Activated T-cell treated with anti-CD3 and anti-CD28 coated beads for 24 hours (primary cell): ENCODE results near the gene HHLA2.
A peak's percentile ranks its signal among the peaks of the same experiment; 100 is the strongest.
"Not testable (repeated sequence)": the region's sequence is repeated elsewhere in the genome, so short reads cannot be mapped to it uniquely, and the experiment has no call there.

Experiments
- DNase-seq: peaks from one replicate; pipeline ENCODE4 v3.0.0-alpha.2; 2020; ENCODE audit warnings: low read depth

HHLA2 gene

DNA sequence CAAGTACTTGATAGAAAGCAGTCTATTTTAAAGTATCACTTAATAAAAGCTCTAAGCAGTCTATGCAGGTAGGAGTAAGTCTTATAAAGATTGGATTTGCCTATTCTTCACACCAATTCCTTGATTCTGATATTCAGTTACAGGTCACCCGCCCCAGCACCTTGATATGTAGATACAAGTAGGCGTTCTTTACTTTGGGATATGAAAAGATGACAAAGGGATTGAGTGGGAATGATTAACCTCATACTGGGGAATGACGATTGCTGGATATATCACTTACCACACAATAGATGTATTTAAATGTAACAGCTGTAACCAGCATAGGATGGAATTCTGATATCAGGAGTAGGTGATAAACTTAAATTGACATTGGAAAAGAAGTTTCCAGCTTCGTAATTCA, 47.1 kb downstream of the HHLA2 start:
- DNase-seq = no peak

DNA sequence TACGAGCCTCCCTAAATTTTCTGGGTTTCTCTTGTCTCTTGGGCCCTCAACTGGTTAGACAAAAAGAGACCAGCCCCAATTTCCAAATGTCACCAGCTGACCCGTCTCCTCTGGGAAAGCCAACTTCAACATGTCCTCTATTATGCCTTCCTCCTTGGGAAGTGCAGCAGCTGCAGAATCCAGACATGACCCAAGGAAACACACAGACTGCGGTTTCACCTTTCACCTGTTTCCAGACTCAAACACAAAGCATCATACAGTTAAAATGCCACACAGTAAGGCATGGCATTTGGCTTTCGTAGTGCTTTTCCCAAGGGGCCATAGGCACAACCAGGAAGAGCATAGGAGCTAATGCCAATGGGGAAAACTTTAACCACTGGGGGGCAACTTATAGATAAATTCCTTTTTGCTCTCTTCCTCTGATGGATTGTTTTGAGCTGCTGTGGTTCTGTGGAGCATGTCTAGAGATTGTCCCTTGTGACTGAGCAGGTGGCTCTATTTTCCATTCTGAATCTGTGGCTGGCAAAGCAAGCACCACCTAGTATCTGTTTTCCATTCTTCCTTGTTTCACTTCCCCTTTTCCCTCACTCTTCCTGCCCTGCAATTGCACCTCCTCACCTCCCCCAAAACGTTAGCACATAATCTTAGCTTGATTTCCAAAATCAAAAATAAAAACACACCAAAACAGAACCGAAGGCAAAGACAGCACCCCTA, 49.3 kb downstream of the HHLA2 start:
- no peak for DNase-seq

DNA sequence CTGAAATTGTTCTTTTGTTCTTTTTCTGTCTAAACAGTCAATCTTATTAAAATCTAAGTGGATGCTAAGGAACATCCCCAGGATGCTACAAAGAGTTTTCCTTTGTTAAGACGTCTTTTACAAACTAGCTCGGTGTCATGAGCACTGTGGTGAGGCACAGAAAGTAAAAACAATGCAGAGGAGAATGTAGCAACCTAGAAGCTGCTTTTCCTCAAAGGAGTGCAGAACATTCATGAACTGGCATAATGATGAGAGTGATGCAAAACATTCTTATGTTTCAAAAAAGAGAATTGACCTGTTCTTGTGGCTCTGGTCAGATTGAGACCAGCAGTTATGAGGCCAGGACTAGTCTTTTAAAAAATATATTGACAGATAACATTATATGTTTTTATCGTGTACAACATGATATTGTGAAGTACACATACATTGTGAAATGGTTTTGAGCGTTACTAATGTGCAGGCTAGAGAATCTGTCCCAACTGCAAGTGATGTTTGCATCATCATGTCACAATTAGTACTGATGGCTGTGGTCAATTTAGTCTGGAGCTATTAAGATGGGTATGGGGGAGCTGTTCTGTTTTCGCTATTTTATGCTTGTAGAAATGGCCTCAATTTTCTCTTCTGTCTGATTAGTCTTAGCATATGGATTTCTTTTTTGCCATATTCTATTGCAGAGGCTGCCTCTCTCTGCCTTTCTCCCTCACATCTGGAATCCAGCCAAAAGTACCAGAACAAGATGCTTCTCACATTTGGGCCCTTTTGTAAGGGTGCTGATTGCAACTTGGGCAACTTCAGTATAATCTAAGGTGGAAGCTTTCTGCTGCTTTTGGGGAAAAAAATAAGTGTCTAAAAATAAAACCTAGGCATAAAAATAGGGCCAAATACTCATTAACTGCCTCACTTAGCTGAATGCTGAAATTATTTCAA, 50.2 kb downstream of the HHLA2 start:
- DNase-seq = no peak

DNA sequence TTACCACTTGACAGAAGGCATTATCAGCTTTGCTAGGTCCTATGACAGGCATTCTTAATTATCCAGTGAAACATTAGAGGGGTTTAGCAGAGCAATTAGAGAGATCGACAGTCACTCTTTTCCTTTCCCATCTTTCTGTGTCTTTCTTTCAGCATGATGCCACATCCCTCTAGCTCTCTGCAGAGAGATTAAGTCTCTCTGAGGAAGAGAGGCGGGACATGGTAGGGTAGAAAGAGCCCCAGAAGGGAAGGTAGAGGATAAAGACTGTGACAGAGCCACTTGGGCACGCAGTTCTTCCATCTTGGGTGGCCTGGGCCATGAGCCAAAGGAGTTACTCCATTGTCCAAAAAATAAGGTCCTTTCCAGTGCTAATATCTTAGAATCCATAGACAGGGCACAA, 55.8 kb downstream of the HHLA2 start:
- DNase-seq = no peak

DNA sequence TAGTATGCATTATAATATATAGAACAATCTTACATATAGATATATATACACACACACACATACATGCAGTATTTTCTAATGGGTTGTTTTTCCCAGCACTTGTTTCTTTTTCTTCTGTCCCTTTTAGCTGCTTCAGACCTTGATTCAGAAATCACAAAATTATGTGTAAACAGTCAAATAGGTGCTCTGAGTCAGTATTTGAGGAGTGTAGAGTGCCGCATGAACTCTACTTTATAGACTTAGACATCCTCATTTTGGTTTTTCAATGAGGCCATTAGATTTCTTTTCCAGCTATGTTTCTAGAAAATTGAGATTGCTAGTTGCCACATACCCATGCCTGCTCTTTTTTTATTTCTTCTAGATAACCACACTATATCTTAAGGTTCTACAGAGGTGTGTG, 58.2 kb downstream of the HHLA2 start:
- DNase-seq = no peak

DNA sequence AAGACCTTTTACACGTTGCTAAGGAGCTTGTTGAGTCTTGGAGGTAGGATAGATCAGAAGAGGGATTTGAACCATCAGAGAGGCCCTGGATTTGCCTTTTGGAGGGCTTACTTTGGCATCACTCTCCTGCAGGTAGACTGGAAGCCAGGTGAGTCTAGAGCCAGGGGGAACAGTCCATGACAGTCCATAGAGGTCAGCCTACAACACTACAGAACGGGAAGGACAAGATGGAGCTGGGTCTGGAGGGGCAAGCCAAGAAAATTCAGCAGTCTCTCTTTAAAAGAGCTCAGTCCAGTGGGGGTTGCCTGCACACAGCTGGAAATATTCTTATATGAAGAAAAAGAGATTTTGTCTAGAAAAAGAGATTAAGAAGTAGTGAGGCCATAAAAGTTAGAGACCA, 60.7 kb downstream of the HHLA2 start:
- no peak for DNase-seq

DNA sequence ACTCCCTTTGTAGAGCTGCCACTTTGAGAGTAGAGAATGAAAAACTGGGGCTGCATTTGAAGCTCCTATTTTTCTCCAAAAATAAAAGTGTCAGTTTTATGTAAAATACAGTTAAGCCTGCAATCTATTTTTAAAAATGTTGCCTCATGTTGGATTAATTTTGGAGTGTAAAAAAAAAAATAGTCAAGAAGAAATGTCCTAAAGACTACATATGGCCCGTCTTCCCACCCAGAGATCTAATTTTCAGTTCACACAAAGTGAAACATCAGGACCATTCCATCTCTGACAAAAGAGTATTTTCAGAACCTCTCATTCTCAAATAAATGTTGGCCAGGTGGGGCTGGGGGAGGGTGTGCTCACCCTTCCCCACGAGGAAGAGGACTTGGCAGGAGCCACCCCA, 62.7 kb downstream of the HHLA2 start:
- DNase-seq = no peak

DNA sequence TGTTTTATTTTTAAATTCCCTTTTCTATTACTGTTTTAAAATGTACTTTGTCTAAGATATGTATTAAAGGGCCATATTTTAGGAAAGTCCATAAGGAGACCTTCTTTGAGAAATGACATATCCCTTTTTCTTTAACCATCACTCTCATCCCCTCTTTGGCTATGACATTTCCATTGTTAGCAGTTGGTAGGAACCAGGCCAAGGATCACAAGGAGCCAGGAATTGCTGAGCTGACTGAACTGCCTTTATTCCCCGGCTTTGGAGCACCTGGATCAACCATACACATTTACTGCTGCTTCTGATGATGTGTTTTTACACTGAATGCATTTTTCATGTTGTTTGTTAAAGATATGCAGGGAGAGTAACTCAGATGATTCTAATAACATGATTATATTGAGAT, 79.7 kb downstream of the HHLA2 start:
- DNase-seq = no peak

DNA sequence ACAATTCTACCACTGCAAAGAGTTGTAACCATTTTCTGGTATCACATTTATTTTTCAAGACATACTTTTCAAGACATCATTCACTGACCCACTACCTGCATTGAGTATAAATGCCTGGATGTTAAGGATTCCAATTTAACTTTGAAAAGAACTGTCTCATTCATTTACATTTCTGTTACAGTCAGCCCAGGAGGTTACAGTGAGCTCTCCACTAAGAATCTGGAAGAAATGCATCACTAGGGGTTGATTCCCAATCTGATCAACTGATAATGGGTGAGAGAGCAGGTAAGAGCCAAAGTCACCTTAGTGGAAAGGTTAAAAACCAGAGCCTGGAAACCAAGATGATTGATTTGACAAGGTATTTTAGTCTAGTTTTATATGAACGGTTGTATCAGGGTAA, 81.0 kb downstream of the HHLA2 start:
- no peak for DNase-seq

DNA sequence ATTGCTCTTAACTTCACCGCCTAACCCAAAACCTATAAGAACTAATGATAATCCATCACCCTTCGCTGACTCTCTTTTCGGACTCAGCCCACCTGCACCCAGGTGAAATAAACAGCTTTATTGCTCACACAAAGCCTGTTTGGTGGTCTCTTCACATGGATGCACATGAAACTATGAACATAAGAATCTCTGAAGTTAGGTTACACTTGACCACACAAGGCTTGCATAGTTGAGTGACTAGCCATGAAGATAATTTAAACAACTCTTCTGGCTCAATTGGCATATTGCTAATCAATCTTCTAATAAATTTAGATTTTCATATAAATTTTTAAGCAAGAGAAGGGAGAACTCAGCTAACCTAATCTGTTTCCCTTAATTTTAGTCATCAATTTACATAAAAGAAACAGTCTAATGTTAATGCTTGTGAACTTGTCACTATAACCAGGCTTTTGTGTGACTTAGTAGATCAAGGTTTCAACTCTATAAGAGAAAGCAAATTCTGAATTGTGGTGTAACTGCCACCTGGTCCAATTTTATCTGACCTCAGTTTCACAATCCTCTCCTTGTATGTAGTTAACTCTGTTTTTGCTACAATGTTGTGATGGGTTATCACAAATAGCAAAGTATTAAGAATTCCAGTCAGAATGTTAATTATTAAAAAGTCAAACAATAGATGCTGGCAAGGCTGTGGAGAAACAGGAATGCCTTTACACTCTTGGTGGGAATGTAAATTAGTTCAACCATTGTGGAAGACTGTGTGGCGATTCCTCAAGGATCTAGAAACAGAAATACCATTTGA, 82.0 kb downstream of the HHLA2 start:
- DNase-seq = no peak

DNA sequence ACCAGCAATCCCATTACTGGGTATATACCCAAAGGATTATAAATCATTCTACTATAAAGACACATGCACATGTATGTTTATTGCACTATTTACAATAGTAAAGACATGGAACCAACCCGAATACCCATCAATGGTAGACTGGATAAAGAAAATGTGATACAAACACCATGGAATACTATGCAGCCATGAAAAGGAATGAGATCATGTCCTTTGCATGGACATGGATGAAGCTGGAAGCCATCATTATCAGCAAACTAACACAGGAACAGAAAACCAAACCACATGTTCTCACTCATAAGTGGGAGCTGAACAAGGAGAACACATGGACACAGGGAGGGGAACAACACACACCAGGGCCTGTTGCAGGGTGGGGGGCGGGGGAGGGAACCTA, 82.6 kb downstream of the HHLA2 start:
- not testable (repeated sequence) for DNase-seq

DNA sequence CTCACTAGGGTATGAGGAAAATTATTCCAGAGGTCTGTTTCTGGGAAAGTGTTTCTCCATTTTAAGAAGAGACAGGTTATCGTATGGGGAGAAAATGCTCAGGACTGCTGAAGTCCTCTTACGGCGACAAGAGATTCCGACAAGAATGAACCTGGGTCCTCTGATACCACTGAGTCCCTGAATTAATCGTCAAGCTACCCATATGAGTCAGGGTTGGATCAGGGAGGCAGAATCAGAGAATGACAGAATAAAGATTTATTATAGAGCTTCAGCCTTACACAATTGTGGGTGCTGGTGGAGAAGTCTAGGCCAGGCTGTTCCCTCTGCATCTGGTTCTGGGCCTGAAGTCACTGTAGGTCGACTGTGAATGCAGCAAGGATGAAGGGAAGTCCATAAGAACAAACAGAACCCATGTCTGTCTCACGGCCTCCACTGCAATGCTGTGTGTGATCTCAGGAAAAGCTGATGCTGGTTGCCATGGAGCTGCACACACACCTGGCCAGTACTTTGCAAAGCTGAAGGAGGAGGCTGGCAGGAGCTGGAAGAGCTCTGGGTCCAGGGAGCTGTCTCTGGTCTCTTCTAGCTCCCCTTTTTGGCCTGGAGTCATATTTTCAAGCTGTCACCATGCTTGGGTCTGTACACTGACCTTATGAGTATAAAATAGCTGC, 83.9 kb downstream of the HHLA2 start:
- DNase-seq = no peak

DNA sequence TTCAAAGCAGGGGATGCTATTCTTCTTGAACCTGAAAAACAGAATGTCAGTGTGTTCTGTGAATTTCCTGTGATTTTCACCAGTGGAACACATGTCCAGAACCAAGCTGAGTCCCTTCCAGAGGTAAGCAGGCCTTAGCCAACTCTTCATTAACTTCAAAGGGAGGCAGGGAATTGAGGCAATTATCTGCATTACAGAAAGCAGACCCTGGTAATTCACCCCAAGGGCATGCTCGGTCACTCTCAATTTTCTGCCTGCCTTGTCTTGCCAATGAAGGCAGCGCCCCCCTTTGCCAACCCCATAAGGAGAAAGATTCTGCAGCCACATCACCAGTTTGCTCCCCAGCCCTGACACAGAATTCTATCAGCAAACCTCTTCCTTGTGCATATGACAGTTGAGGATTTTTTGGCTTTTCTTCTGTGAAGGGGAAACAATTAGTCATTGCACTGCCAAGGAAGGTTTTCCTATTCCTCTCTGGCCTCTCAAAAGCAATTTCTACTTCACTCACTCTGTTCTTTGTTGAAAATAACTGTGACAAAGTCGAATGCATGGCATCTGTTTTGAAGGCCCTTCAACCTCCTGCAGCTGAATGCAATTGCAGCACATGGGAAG, 85.3 kb downstream of the HHLA2 start:
- no peak for DNase-seq

DNA sequence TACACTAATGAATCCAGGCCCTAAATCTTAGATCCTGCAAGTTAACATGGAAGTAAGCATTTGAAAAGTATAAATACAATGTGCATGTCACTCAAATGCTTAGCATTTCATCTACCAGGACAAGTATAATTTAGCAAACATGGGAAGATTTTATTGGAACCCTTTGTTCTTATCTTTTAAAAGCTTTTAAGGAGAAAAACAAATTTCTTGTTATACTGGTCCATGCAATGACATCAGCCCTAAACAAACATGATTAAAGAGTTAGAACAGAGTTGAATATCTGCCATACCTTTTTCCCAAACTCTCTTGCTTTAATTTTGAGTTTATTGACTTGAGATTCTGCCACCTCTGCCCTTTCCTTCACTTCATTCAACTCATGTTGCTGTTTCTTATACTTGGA, 87.0 kb downstream of the HHLA2 start:
- DNase-seq = no peak

DNA sequence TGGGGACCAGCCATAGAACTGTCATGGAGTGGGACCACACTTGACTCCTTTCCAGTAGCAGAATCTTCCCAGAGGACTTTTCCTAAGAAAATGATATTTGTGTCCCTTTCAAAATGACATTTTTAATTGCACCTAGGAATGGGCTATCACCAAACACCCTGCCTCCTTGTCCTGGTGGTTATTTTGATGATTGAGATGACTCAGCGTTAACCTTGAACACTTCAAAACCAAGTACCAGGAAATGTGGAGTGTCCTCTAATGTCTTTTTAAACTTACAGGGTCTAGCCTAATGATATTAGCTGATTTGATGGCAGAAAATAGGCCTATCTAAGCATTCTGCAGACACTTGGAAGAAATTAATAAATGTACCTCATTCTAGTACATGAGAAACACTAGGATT, 90.7 kb downstream of the HHLA2 start:
- DNase-seq = no peak

DNA sequence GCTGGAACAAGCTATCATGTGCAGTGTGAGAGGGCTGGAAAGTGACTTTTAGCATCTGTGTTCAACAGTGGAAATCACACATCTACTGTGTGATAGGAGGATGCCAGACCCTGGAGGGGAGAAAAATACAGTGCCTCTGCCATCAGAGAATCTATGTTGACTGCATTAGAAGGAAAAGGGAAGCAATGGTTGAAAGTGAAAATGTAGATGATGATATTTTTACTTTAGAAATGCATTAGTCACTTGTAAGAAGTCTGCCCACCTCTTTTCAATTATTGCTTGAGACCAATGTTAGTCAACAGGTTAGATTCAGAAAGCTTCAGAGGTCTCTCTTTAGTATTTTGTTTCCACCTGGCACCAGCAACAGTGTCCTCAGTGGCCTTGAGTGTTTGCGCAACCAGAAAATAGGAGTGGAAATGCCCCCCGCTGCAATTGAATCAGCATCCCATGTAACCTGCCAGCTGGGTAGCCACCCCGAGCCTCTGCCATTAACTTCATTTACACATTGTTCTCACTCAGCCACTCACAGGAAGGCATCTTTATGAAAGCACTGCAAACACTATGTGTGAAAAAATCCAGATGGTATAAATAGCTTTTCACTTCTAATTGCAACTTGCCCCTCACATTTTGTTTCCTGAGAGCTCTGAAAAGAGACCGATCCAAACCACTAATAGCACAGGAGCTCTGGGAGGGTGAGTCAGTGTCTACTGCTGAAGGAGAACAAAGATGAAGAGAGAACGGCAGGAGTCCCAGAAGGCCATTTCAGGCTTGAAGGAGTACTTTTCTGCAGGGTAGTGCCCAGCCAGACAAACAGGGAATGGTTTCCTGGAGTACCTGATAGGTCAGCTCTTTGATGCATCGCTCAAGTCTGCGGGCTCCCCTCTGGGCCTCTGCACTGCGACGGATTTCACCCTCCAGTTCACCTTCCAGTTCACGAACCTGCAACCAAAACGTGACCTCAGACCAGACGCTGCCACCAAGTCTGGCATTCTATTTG, 92.1 kb downstream of the HHLA2 start:
- peak; percentile 8 for DNase-seq

DNA sequence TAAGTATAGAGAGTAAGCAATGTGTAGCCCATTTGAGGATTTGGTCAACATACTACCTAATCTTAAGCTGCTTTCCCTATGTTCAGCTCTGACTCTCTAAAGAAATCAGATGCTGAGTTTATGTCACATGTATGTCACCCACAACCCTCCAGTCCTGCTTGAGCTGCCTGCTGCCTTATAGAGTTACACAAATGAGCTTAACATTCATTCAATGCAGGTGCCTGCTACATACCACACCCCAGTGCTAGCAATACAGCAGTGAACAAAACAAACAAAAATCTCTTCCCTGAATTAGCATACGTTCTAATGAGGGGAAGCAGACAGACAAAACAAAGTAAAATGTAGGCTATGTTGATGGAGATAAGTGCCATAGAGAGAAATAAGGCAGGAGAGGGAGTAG, 93.0 kb downstream of the HHLA2 start:
- no peak for DNase-seq

DNA sequence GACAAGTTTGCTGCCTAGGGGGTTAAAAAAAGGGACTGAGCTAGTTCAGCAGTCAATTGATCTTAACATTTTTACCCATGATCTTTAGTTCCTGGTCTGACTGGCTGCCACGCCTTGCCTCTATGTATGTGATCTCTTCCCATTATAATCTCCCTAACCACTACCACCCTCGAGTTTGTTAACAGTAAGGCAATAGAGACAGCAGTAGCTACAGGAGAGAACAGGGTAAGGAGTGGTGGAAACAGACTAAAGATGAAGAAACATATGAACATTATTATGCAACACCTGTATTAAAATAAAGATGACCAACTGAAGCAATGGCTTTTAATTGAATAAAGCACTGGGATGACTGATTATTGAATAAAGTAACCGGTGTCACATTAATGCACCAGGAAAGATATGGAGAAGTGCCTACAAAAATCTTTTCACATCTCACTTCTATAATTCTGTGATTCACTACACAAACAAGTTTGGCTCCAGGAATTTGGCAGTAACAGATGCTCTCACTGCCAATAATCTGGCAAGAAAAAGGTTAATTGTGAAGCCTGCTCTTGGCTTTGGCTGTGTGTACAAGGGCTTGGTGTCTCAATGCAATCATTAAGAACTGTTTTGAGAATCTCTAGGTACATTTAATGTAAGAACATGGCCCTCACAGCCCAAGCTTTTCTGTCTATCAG, 95.7 kb downstream of the HHLA2 start:
- no peak for DNase-seq

DNA sequence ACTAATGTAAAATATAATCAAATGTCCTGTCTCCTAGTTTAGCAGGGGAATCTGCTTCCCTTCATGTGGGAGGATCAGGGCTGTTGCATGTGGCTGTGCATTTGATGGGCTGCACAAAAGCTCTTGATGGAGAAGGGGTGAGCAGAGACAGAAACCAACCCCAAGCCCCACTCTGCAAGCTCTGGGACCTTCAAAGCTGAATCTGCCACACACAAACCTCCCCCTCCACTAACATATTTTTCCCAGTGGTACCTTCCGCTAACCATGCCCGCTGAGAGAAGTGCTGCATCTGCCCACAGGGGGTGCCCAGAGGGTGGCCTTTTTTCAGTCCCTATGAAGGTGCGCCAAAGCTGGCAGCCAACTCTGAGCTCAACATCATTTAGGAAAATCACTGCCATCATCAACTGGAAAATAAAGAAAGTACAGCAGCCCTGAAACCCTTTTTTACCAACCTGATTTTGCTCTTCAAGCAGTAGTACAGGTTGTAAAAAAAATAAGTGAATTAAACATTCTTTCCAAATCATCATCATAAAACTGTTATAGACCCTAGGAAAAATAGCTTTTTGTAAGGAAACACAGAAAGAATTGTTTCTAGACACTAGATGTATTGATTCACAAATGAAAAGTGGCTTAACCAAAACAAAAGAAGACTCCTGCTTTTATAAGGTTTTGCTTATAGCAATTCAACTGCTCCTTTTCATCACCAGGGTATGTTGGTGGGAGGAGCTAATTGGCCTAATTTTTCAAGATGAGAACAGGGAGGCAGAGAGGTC, 97.0 kb downstream of the HHLA2 start:
- no peak for DNase-seq
